HFFc6 (cell line): ENCODE data around the gene CLPSL2. TPM values are rescaled to one million over a fixed set of nuclear protein-coding genes. Genes with fewer than 3 reads are reported as not detected.

ENCODE experiments used
- DNase-seq: peaks from one replicate; pipeline ENCODE4 v3.0.0-alpha.2; 2018
- H3K27ac Mint-ChIP-seq: 2 replicates; pipeline ENCODE4 v1.8.0; 2020; ENCODE audit warnings: mild to moderate bottlenecking, mixed read lengths
- H3K27me3 Mint-ChIP-seq: 2 replicates; pipeline ENCODE4 v1.8.0; 2021; ENCODE audit warnings: mild to moderate bottlenecking, moderate library complexity, mixed read lengths; ENCODE audit not compliant: insufficient read depth
- H3K36me3 Mint-ChIP-seq: 2 replicates; pipeline ENCODE4 v1.8.0; 2021; ENCODE audit warnings: low read depth, mixed read lengths
- H3K4me1 Mint-ChIP-seq: 2 replicates; pipeline ENCODE4 v1.8.0; 2020; ENCODE audit warnings: low read depth, mixed read lengths
- H3K4me3 Mint-ChIP-seq: 2 replicates; pipeline ENCODE4 v1.8.0; 2020; ENCODE audit warnings: mild to moderate bottlenecking, moderate library complexity, mixed read lengths
- H3K9me3 Mint-ChIP-seq: 2 replicates; pipeline ENCODE4 v1.8.0; 2020; ENCODE audit warnings: mild to moderate bottlenecking, mixed read lengths
- total RNA-seq, 6 experiments: library from RNA; stranded (reverse); fragmentation: NEBNext Ultra II Directional; extraction: Animal tissue kit (Norgen Biotek cat#: 25700); gene quantifications; 2 replicates in 1 of 6; 3 replicates in 5 of 6; pipeline ENCODE4 v1.2.3, GENCODE V29; 2021
- TF ChIP-seq, protein P1 (sequence below): fragments of 200-600 bp; sonication (generic); IDR thresholded peaks from 2 replicates; pipeline ENCODE4 v1.5.0; 2021; ENCODE audit warnings: antibody characterized with exemption, mild to moderate bottlenecking

The CLPSL2 gene
- total RNA-seq, 6 experiments from 2014 or later: not detected

DNA sequence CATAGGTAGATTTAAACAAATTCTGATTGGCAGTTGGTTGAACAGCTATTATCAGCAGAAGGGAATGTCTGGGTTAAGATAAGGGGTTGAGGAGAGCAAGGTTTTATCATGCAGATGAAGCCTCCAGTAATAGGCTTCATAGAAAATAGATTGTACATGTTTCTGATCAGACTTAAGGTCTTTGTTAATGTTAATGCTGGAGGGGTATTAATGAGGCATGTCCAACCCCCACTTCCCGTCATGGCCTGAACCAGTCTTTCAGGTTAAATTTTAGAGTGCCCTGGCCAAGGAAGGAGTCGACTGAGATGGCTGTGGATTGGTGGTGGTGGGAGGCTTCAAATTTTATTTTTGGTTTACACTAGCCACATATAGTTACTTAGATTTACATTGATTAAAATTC lies 7.8 kb downstream of the CLPSL2 start:
- no peak overlapping the region for H3K27ac Mint-ChIP-seq
- no peaks in the 10 kb centered on the region for H3K36me3 Mint-ChIP-seq
- H3K27me3 Mint-ChIP-seq: peaks cover 49% of the 10 kb centered on the region
- TF ChIP-seq, protein P1, sequence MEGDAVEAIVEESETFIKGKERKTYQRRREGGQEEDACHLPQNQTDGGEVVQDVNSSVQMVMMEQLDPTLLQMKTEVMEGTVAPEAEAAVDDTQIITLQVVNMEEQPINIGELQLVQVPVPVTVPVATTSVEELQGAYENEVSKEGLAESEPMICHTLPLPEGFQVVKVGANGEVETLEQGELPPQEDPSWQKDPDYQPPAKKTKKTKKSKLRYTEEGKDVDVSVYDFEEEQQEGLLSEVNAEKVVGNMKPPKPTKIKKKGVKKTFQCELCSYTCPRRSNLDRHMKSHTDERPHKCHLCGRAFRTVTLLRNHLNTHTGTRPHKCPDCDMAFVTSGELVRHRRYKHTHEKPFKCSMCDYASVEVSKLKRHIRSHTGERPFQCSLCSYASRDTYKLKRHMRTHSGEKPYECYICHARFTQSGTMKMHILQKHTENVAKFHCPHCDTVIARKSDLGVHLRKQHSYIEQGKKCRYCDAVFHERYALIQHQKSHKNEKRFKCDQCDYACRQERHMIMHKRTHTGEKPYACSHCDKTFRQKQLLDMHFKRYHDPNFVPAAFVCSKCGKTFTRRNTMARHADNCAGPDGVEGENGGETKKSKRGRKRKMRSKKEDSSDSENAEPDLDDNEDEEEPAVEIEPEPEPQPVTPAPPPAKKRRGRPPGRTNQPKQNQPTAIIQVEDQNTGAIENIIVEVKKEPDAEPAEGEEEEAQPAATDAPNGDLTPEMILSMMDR: no peak
- H3K4me3 Mint-ChIP-seq: no peak overlapping the region
- H3K4me1 Mint-ChIP-seq: no peaks in the 10 kb centered on the region
- H3K9me3 Mint-ChIP-seq: no peaks in the 10 kb centered on the region
- no peak for DNase-seq

DNA sequence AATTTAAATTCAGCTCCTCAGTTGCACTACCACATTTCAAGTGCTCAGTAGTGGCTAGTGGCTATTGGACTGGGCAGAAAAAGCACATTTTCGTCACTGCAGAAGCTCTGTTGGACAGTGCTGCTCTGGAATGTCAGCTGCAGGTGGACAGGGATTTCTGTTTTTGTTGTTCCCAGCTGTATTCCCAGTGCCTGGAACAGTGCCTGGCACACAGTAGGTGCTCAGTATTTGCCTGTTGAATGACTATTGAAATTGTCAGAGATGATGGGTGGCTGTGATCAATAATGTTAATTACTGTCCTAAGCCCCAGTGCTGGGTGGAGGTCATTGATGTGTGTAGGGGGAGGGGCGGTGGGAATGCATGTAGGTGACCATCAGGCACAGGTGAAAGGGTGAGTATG lies 9.9 kb downstream of the CLPSL2 start:
- H3K27me3 Mint-ChIP-seq: peaks cover 56% of the 10 kb centered on the region
- H3K4me1 Mint-ChIP-seq: no peaks in the 10 kb centered on the region
- H3K36me3 Mint-ChIP-seq: no peaks in the 10 kb centered on the region
- H3K4me3 Mint-ChIP-seq: no peak overlapping the region
- H3K9me3 Mint-ChIP-seq: no peaks in the 10 kb centered on the region
- DNase-seq: no peak
- no peak overlapping the region for H3K27ac Mint-ChIP-seq
- TF ChIP-seq, protein P1: no peak

DNA sequence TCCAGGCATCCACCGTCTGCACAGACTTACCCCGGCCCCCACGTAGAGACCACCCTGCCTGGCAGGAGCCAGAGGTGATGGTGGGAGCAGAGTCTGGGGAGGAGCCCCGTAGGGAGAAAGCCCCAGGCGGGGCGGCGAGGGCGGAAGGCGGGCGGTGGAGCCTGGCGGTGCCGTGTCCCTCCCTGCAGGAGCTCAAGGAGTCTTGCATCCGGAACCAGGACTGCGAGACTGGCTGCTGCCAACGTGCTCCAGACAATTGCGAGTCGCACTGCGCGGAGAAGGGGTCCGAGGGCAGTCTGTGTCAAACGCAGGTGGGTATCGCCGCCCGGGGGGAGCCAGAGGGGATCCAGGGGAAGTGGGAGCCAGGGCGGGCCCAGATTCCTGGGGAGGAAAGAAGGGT lies 10.4 kb downstream of the CLPSL2 start:
- Mint-ChIP-seq H3K27me3 (peaks cover 59% of the 10 kb centered on the region), H3K9me3 (no peaks in the 10 kb centered on the region), H3K36me3 (no peaks in the 10 kb centered on the region), H3K4me3 (no peak overlapping the region), H3K4me1 (no peaks in the 10 kb centered on the region), H3K27ac (no peak overlapping the region)
- DNase-seq: no peak
- TF ChIP-seq, protein P1: no peak

DNA sequence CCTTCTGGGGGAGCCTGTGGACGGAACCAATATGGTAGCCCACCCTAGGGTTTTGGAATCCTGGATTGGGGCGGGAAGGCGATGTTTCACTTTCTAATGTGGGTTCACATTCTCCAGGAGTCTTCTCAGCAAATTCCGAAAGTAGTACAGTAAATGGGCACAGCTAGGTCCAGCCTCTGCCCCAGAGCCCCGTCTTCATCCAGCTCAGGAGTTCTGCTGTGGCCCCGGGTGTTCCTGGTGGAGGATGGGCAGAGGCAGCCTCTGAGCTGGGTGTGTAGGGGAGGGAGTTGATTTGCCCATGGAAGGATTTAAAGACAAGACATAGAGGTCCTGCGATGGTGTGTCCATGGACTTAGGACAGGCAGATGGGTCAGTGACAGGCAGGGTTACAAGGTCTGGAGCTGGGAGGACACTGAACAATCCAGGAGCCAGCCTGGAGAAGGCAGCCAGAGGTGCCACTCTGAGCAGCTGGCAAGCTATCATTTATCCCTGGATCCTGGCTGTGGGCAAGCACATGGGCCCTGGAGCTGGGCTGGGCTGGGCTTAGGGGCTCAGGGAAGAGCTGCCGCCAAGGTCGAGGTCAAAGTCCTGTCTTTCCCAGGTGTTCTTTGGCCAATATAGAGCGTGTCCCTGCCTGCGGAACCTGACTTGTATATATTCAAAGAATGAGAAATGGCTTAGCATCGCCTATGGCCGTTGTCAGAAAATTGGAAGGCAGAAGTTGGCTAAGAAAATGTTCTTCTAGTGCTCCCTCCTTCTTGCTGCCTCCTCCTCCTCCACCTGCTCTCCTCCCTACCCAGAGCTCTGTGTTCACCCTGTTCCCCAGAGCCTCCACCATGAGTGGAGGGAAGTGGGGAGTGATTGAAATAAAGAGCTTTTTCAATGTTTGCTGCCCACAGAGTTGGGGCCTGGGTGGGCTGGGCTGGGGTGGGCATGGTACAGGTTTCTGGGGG lies 11.1 kb downstream of the CLPSL2 start:
- Mint-ChIP-seq H3K9me3 (no peaks in the 10 kb centered on the region), H3K27me3 (peaks cover 60% of the 10 kb centered on the region), H3K27ac (no peak overlapping the region), H3K36me3 (no peaks in the 10 kb centered on the region), H3K4me1 (no peaks in the 10 kb centered on the region), H3K4me3 (no peak overlapping the region)
- TF ChIP-seq, protein P1: no peak
- no peak for DNase-seq

DNA sequence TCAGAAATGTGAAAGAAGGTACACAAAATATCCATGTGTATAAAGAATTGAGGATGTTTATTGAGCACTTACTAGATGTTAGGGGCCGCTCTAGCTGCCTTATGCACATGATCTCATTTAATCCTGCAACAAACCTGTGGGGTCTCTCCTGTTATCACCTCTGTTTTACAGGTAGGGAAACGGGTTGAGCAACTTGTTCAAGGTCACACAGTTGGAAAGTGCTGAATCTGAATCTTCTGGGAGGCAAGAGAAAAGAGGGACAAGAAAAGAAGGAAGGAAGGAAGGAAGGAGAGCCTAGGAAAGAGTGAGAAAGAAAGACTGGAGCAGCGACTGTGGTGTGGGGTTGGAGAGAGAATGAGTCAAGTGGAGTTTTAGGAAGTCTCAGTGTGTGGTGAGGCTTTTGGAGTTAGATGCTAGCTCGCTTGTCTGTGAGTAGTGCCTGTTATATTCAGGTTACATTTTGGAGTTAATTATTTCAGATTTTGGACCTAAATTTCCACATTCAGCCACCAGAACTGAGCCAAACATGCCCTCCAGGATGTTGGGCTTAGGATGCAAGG lies 12.1 kb downstream of the CLPSL2 start:
- H3K4me1 Mint-ChIP-seq: no peaks in the 10 kb centered on the region
- DNase-seq: no peak
- no peaks in the 10 kb centered on the region for H3K9me3 Mint-ChIP-seq
- H3K4me3 Mint-ChIP-seq: no peak overlapping the region
- TF ChIP-seq, protein P1: no peak
- H3K27ac Mint-ChIP-seq: no peak overlapping the region
- H3K27me3 Mint-ChIP-seq: peaks cover 63% of the 10 kb centered on the region
- no peaks in the 10 kb centered on the region for H3K36me3 Mint-ChIP-seq
